Tongue (tissue), 2 donors: Measurements from ENCODE around the gene WASHC2A. TPM values are rescaled to one million over a fixed set of nuclear protein-coding genes. Genes with fewer than 3 reads are reported as not detected.
"Not testable (repeated sequence)": the region's sequence is repeated elsewhere in the genome, so short reads cannot be mapped to it uniquely, and the experiment has no call there.

Experiments used
- DNase-seq: peaks from one replicate; pipeline ENCODE4 v3.0.0-alpha.2; 2015
- total RNA-seq: library from RNA; depleted of rRNA; stranded (reverse); fragments of >200 nt; gene quantifications from one replicate; pipeline ENCODE4 v1.2.3, GENCODE V29; 2014

WASHC2A gene, protein sequence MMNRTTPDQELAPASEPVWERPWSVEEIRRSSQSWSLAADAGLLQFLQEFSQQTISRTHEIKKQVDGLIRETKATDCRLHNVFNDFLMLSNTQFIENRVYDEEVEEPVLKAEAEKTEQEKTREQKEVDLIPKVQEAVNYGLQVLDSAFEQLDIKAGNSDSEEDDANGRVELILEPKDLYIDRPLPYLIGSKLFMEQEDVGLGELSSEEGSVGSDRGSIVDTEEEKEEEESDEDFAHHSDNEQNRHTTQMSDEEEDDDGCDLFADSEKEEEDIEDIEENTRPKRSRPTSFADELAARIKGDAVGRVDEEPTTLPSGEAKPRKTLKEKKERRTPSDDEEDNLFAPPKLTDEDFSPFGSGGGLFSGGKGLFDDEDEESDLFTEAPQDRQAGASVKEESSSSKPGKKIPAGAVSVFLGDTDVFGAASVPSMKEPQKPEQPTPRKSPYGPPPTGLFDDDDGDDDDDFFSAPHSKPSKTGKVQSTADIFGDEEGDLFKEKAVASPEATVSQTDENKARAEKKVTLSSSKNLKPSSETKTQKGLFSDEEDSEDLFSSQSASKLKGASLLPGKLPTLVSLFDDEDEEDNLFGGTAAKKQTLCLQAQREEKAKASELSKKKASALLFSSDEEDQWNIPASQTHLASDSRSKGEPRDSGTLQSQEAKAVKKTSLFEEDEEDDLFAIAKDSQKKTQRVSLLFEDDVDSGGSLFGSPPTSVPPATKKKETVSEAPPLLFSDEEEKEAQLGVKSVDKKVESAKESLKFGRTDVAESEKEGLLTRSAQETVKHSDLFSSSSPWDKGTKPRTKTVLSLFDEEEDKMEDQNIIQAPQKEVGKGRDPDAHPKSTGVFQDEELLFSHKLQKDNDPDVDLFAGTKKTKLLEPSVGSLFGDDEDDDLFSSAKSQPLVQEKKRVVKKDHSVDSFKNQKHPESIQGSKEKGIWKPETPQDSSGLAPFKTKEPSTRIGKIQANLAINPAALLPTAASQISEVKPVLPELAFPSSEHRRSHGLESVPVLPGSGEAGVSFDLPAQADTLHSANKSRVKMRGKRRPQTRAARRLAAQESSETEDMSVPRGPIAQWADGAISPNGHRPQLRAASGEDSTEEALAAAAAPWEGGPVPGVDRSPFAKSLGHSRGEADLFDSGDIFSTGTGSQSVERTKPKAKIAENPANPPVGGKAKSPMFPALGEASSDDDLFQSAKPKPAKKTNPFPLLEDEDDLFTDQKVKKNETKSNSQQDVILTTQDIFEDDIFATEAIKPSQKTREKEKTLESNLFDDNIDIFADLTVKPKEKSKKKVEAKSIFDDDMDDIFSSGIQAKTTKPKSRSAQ (N-terminal part only)
- total RNA-seq, result 52.6 TPM

DNA sequence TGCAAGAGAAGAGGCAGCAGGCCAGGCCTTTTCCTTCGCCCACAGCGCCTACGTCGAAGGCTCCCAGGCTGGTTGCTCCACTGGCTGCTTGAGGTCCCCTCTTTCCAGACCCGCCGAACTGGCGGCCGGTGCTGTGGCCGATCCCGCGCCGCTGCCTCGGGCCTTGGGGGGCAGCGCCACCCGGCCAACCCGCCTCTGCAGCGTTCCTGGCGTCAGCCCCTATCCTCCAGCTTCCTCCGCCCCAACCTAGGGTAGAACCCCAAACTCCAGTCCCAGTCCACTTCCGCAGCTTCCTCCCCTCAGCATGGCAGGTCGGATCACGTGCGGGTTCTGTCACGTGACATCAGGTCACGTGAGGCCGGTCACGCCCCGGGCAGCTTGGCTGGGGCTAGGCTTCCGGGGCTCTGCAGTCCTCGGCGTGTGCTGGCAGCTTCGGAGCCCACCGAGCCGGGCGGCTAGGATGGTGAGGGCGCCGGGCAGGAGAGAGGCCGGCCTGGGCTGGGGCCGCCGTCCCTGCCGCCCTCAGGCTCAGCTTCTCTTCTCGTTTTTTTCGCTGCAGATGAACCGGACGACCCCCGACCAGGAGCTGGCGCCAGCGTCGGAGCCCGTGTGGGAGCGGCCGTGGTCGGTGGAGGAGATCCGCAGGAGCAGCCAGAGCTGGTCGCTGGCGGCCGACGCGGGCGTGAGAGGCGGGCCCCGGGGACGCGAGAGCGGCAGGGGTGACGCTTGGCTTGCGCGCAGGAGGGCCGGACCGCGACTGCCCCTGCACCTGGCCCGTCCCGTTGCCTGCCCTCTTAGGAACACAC, at the start of gene WASHC2A:
Gene WASHC2A (plus strand): TSS at position 409 of the 806 bp plus-strand sequence. CDS start 52 bp downstream, at position 461.
- DNase-seq, result peak; percentile 94

DNA sequence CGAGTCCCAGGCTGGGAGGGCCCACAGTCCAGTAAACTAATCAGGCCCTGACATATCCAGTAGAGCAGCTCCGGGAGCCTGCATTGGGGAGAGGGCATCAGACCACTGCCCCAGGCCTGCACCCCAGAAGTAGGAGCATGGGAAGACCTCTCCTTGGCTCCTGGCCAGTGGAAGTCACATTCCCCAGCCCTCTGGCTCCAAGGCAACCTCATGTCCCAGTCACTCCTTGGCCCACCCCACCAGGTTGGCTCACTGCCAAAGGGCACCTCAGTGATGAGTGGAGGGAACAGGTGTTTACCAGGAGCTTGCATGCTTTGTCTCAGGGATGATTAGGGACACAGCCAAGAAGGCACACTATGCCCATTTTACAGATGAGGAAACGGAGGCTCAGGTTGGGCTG, 48.5 kb upstream of the WASHC2A start:
- DNase-seq, result peak; percentile 18

DNA sequence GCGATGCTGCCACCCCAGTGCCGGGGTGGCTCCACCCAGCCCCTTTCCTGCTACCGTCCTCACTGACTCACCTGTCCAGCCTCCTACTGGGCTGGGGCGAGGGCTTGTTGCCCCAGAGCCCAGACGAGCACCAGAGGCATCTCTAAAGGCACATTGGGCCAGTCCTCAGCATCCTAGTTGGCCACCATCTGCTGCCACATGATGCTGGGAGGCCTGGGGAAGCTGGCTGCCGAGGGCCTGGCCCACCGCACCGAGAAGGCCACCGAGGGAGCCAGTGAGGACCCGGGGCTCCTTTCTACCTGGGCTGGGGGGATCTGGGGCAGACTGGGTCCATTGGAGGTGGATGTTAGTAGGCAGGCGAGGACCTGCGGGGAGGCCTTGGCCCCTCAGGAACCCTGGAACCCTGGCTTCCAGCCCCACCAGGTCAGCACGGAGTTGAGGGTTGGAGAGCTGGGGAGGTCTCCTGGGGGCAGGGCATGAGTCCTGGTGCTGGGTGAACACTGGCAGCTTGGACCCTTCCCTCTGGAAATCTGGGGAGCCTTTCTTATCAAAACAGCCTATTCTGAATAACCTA, 47.2 kb upstream of the WASHC2A start:
- not testable (repeated sequence) for DNase-seq

- DNase-seq, result no peak
Measured at GRCh38 chr10:50021646-50022045, 46.1 kb upstream of the WASHC2A start.

DNA sequence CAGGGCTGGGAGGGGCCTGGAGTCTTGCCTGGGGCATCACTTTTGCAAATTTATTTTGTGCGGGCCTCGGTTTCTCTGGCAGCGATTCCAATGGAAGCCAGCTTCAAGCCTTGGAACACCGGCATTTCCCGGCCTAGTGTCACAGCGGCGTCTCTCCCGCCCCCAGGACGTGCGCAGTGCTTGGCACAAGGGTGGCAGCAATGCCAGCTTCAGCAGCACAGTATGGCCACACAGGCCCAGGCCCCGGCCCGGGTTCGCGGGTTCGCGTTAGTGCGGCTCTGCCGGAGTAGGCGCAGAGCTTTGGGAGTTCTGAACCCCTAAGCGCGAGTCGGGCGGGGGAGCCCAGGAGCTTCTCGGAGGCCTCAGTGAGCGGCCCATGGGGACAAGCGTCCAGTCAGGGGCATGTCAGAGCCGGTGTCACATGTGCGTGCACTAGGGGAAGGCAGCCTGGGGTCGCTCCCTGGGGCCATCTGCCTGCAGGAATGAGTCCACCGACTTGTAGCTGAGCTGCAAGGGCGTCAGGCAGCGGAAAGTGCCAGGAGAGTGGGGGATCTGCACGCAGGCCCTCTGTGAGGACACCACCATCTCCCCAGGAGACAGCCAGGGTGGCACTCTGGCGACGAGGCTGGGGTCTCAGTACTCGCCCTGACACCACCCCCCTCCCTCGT, 42.9 kb upstream of the WASHC2A start:
- not testable (repeated sequence) for DNase-seq

DNA sequence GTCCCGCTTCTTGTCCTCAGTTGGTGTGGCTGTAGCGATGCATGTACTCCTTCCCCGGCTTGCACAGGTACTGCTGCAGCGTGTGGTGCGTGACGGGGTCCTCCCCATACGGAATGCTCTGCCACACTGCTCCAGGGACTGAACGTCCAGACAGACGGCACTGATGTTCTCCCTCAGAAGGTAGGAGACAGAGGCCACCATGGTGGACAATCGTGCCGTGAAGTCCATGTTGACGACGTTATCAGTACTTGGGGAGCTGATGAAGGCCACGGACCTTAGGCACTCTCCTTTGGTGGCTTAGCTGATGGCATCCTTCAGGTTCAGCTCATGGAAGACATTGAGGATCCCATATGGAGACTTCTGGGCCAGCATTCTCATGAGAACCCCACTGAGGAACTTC, 42.1 kb upstream of the WASHC2A start:
- DNase-seq, result no peak

GRCh38 chr10:50027195-50027594, 40.6 kb upstream of the WASHC2A start:
- DNase-seq, result no peak

GRCh38 chr10:50033481-50033880, 34.3 kb upstream of the WASHC2A start:
- no peak for DNase-seq

DNA sequence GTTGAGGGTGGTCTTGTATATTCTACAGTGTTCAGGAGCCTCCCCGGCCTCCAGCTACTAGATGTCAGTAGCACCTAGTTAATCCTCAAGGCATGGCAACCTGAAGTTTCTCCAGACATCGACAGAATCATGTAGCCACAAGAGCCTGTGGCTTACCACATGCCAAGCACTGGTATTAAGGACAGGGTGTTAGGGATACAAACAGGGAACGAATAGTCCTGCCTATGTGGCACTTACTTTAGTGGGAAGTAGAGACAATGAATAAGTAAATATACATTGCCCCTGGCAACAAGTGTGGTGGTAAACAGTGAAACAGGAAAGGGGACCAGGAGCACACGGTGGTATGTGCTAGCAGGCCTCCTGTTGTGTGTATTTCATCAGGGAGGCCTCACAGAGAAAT, 32.4 kb upstream of the WASHC2A start:
- DNase-seq, result not testable (repeated sequence)

DNA sequence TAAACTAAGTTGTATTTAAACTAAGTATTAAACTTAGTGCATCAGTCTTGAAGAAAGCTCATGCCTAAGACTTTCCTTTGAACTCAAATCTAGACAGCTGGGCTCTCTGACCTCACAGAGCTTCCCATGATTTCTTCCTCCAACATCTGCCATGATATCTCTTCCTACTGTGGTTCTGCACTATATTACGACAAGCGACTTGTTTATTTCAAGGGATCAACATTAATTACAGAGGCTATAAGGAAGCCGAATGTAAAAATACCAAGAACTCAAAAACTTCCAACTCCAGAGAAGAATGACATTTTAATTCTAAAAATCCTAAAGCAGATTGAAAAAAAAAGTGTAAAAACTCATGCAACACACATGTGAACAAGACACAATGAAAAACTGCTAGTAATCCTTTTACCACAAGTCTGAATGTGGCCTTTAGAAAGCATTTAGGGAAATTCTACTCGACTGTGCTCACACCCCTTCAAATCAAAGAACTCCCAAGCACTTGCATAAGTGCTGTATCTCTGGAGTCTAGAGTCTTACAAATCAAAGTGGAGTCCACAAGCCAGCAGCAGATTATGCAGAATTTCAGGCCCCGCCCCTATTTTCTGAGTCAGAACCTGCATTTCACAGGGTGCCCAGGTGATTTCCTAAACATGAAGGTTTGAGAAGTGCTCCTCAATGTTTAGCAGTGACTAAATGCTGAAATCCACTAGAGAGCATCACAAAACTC, 22.7 kb upstream of the WASHC2A start:
- no peak for DNase-seq

GRCh38 chr10:50046457-50046856, 21.3 kb upstream of the WASHC2A start:
- DNase-seq, result not testable (repeated sequence)

GRCh38 chr10:50047594-50047993, 20.2 kb upstream of the WASHC2A start:
- not testable (repeated sequence) for DNase-seq

DNA sequence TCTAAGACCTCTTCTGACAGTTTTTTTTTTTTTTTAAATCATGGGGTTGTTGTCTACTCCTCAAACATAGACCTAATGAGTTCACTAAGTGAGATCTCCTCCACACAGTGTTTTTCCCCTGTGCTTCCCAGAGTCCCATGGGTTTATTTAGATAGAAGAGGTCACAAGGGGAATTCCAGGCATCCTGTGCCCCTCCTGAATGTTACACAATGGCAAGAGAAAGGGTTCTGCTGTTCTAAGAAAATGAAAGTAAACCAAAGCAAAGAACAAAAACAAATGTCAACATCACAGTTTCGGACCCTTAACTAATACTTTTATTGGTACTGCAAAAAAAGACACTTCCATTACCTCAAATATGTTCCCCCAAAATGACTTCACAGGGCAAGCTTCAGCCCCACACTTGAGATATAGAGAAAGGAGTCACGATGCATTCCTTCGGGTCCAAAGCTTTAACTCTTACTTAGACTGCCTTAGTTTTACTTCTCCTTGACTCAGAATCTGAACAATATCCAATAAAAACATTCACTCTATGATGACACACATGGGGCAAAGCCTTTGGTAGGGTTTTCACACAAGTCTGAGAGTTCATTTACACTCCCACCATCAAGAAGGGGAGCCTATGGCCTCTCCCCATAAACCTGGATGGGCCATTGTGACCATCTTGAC, 15.6 kb upstream of the WASHC2A start:
- not testable (repeated sequence) for DNase-seq

- DNase-seq, result not testable (repeated sequence)
Measured at GRCh38 chr10:50052778-50053376, 14.9 kb upstream of the WASHC2A start.

- DNase-seq, result not testable (repeated sequence)
Measured at GRCh38 chr10:50055494-50056292, 12.1 kb upstream of the WASHC2A start.

GRCh38 chr10:50056654-50057053, 11.1 kb upstream of the WASHC2A start:
- not testable (repeated sequence) for DNase-seq

GRCh38 chr10:50058727-50059126, 9.0 kb upstream of the WASHC2A start:
- DNase-seq, result not testable (repeated sequence)

DNA sequence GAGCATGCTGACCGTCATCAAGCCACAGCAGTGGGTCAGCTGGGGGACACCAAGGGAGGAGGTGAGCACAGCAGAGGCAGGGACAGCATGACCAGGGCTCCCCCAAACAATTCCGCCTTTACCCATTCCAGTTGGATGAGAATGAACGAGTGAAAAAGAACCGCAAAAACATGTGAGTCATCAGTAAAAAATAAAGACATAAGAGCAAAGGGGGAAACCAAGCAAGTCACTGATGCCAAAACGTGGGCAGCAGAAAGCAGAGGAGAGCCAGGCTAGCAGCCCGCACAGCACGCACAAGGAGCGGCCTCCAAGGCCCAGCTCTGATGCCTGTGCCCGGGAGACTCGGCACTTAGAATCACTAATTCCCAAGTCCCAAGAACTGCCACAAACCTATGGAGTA, 7.8 kb upstream of the WASHC2A start:
- DNase-seq, result not testable (repeated sequence)
